ENCODE data around the gene ENTPD8. TPM values are rescaled to one million over a fixed set of nuclear protein-coding genes. Genes with fewer than 3 reads are reported as not detected.
A peak's percentile ranks its signal among the peaks of the same experiment; 100 is the strongest.

Gene ENTPD8
- total RNA-seq, 4 donors from 2014 or later, result not detected

GRCh38 chr9:137421838-137422603 is 19.1 kb downstream of the ENTPD8 start:
- no peak for DNase-seq (ENCODE audit: low spot score in 2 of 2)
- 5% methylated on average over 11 of the region's 11 CpGs for WGBS
- Histone ChIP-seq H3K36me3 (no peaks in the 10 kb centered on the region), H3K4me3 (peak overlapping the region; percentile 97), H3K4me1 (peaks cover 40% of the 10 kb centered on the region), H3K9me3 (no peaks in the 10 kb centered on the region), H3K27me3 (no peaks in the 10 kb centered on the region), H3K27ac (peak overlapping the region; percentile 78)
- no peak for TF ChIP-seq POLR2A (IDR thresholded peaks at IDR 0.05)
- no peak for TF ChIP-seq POLR2AphosphoS5 (IDR thresholded peaks at IDR 0.05)
- TF ChIP-seq CTCF (IDR thresholded peaks at IDR 0.05), result no peak
- no peak for TF ChIP-seq EP300 (IDR thresholded peaks at IDR 0.05)

- H3K4me1 ChIP-seq, result peaks cover 16% of the 10 kb centered on the region
- no peaks in the 10 kb centered on the region for H3K36me3 ChIP-seq
- no peak for TF ChIP-seq EP300 (IDR thresholded peaks at IDR 0.05)
- no peak for TF ChIP-seq POLR2A (IDR thresholded peaks at IDR 0.05)
- TF ChIP-seq CTCF (IDR thresholded peaks at IDR 0.05), result no peak
- TF ChIP-seq POLR2AphosphoS5 (IDR thresholded peaks at IDR 0.05), result no peak
- DNase-seq (ENCODE audit: low spot score in 2 of 2), result no peak
- H3K4me3 ChIP-seq, result peak overlapping the region; percentile 39
- H3K27ac ChIP-seq, result no peak overlapping the region
- H3K27me3 ChIP-seq, result no peaks in the 10 kb centered on the region
- no peaks in the 10 kb centered on the region for H3K9me3 ChIP-seq
- WGBS, result 56% methylated on average over 83 of the region's 99 CpGs
Observed at GRCh38 chr9:137417161-137418021, 23.8 kb downstream of the ENTPD8 start.

GRCh38 chr9:137416563-137417151 is 24.5 kb downstream of the ENTPD8 start:
- TF ChIP-seq POLR2A (IDR thresholded peaks at IDR 0.05) (no peak), POLR2AphosphoS5 (IDR thresholded peaks at IDR 0.05) (no peak), EP300 (IDR thresholded peaks at IDR 0.05) (no peak), CTCF (IDR thresholded peaks at IDR 0.05) (no peak)
- H3K4me3 ChIP-seq, result peak overlapping the region; percentile 39
- H3K4me1 ChIP-seq, result peaks cover 16% of the 10 kb centered on the region
- H3K36me3 ChIP-seq, result no peaks in the 10 kb centered on the region
- 69% methylated on average over 12 of the region's 45 CpGs for WGBS
- no peaks in the 10 kb centered on the region for H3K27me3 ChIP-seq
- no peaks in the 10 kb centered on the region for H3K9me3 ChIP-seq
- H3K27ac ChIP-seq, result no peak overlapping the region
- DNase-seq (ENCODE audit: low spot score in 2 of 2), result no peak

- 64% methylated on average over 2 of the region's 23 CpGs for WGBS
- TF ChIP-seq POLR2AphosphoS5 (IDR thresholded peaks at IDR 0.05), result no peak
- TF ChIP-seq EP300 (IDR thresholded peaks at IDR 0.05), result no peak
- no peak for TF ChIP-seq CTCF (IDR thresholded peaks at IDR 0.05)
- no peak for TF ChIP-seq POLR2A (IDR thresholded peaks at IDR 0.05)
- no peak overlapping the region for H3K27ac ChIP-seq
- no peaks in the 10 kb centered on the region for H3K27me3 ChIP-seq
- H3K4me3 ChIP-seq, result no peak overlapping the region
- H3K36me3 ChIP-seq, result no peaks in the 10 kb centered on the region
- peaks cover 16% of the 10 kb centered on the region for H3K4me1 ChIP-seq
- no peaks in the 10 kb centered on the region for H3K9me3 ChIP-seq
- no peak for DNase-seq (ENCODE audit: low spot score in 2 of 2)
Observed at GRCh38 chr9:137416006-137416562, 25.1 kb downstream of the ENTPD8 start.
